ENCODE measurements around the gene PIP4P1.

PIP4P1 gene

DNA sequence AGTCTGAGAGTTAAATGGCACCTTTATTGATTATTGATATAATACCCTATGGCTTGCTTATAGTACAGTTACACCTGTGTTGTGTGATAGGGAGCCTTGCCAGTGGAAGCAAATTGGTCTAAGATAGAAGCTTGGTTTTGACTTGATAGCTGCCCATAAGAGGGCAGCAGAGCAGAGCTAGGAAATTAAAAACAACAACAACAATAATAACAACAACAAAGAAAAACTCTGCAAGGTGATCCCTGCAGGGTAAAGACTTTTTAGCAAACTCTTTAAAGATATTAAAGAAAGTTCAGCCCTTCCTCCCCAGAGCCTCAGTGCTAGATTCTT lies 26.1 kb upstream of the PIP4P1 start:
- H3K27ac ChIP-seq (ENCODE audit: low read length): no peak overlapping the region
- H3K27me3 ChIP-seq (replicated peaks; ENCODE audit: insufficient read depth, low read length): no peaks in the 10 kb centered on the region
- peaks cover 14% of the 10 kb centered on the region for H3K4me1 ChIP-seq (ENCODE audit: low read length)
- H2AFZ ChIP-seq (ENCODE audit: low read length): no peak overlapping the region
- no peaks in the 10 kb centered on the region for H3K9me2 ChIP-seq (replicated peaks; ENCODE audit: insufficient read depth, low read length)
- H4K20me1 ChIP-seq (ENCODE audit: insufficient read depth, low read length): no peaks in the 10 kb centered on the region
- no peak overlapping the region for H3K9ac ChIP-seq (ENCODE audit: low read length)
- H3K4me2 ChIP-seq (ENCODE audit: low read depth, low read length): no peak overlapping the region
- H3K9me3 ChIP-seq (replicated peaks; ENCODE audit: insufficient read depth, low read length): no peaks in the 10 kb centered on the region
- no peak for DNase-seq
- no peak overlapping the region for H3K4me3 ChIP-seq (ENCODE audit: low read length)
- no peaks in the 10 kb centered on the region for H3K36me3 ChIP-seq (replicated peaks; ENCODE audit: insufficient read depth, low read length)
- H3F3A ChIP-seq (ENCODE audit: insufficient read depth, low read length): peaks cover 11% of the 10 kb centered on the region
- TF ChIP-seq EZH2phosphoT487 (IDR thresholded peaks at IDR 0.05; ENCODE audit: low read length): no peak
- TF ChIP-seq CTCF (IDR thresholded peaks at IDR 0.05; ENCODE audit: low read length): no peak; the same call in 1 of the 2 replicates
- TF ChIP-seq EZH2 (optimal IDR thresholded peaks at IDR 0.05; ENCODE audit: low read depth, low read length): no peak
- no peaks in the 10 kb centered on the region for H3K79me2 ChIP-seq (ENCODE audit: low read length)

GRCh38 chr14:20486684-20487395 lies 25.6 kb upstream of the PIP4P1 start:
- Histone ChIP-seq H3K9ac (ENCODE audit: low read length) (no peak overlapping the region), H3K9me2 (replicated peaks; ENCODE audit: insufficient read depth, low read length) (no peaks in the 10 kb centered on the region), H3K79me2 (ENCODE audit: low read length) (no peaks in the 10 kb centered on the region), H4K20me1 (ENCODE audit: insufficient read depth, low read length) (no peaks in the 10 kb centered on the region), H2AFZ (ENCODE audit: low read length) (no peak overlapping the region), H3K4me3 (ENCODE audit: low read length) (no peak overlapping the region), H3K27me3 (replicated peaks; ENCODE audit: insufficient read depth, low read length) (no peaks in the 10 kb centered on the region), H3F3A (ENCODE audit: insufficient read depth, low read length) (peaks cover 8% of the 10 kb centered on the region), H3K4me2 (ENCODE audit: low read depth, low read length) (no peak overlapping the region), H3K36me3 (replicated peaks; ENCODE audit: insufficient read depth, low read length) (no peaks in the 10 kb centered on the region), H3K9me3 (replicated peaks; ENCODE audit: insufficient read depth, low read length) (no peaks in the 10 kb centered on the region), H3K4me1 (ENCODE audit: low read length) (0 out of 2 replicates have a peak, but pooled peaks cover 9% of the 10 kb centered on the region), H3K27ac (ENCODE audit: low read length) (no peak overlapping the region)
- DNase-seq: no peak
- no peak for TF ChIP-seq EZH2phosphoT487 (IDR thresholded peaks at IDR 0.05; ENCODE audit: low read length)
- TF ChIP-seq CTCF (IDR thresholded peaks at IDR 0.05; ENCODE audit: low read length): no peak
- no peak for TF ChIP-seq EZH2 (optimal IDR thresholded peaks at IDR 0.05; ENCODE audit: low read depth, low read length)

GRCh38 chr14:20485900-20486299 lies 24.7 kb upstream of the PIP4P1 start:
- Histone ChIP-seq H2AFZ (ENCODE audit: low read length) (no peak overlapping the region), H3K4me2 (ENCODE audit: low read depth, low read length) (no peak overlapping the region), H3K9ac (ENCODE audit: low read length) (no peak overlapping the region), H3K36me3 (replicated peaks; ENCODE audit: insufficient read depth, low read length) (no peaks in the 10 kb centered on the region), H4K20me1 (ENCODE audit: insufficient read depth, low read length) (no peaks in the 10 kb centered on the region), H3F3A (ENCODE audit: insufficient read depth, low read length) (no peaks in the 10 kb centered on the region; the same call in 1 of the 2 replicates), H3K9me3 (replicated peaks; ENCODE audit: insufficient read depth, low read length) (no peaks in the 10 kb centered on the region), H3K4me3 (ENCODE audit: low read length) (no peak overlapping the region), H3K27me3 (replicated peaks; ENCODE audit: insufficient read depth, low read length) (no peaks in the 10 kb centered on the region), H3K79me2 (ENCODE audit: low read length) (no peaks in the 10 kb centered on the region), H3K27ac (ENCODE audit: low read length) (no peak overlapping the region), H3K4me1 (ENCODE audit: low read length) (0 out of 2 replicates have a peak, but pooled peaks cover 9% of the 10 kb centered on the region), H3K9me2 (replicated peaks; ENCODE audit: insufficient read depth, low read length) (no peaks in the 10 kb centered on the region)
- DNase-seq: no peak
- TF ChIP-seq CTCF (IDR thresholded peaks at IDR 0.05; ENCODE audit: low read length) (no peak), EZH2 (optimal IDR thresholded peaks at IDR 0.05; ENCODE audit: low read depth, low read length) (no peak), EZH2phosphoT487 (IDR thresholded peaks at IDR 0.05; ENCODE audit: low read length) (no peak)

Measured in MM.1S (cell line).